Measurements from ENCODE around the gene BTBD9. TPM values are rescaled to one million over a fixed set of nuclear protein-coding genes. Genes with fewer than 3 reads are reported as not detected.
A peak's percentile ranks its signal among the peaks of the same experiment; 100 is the strongest.

BTBD9 gene
- total RNA-seq, 2 donors from 2014 or later: 14.2 to 18.2 TPM

DNA sequence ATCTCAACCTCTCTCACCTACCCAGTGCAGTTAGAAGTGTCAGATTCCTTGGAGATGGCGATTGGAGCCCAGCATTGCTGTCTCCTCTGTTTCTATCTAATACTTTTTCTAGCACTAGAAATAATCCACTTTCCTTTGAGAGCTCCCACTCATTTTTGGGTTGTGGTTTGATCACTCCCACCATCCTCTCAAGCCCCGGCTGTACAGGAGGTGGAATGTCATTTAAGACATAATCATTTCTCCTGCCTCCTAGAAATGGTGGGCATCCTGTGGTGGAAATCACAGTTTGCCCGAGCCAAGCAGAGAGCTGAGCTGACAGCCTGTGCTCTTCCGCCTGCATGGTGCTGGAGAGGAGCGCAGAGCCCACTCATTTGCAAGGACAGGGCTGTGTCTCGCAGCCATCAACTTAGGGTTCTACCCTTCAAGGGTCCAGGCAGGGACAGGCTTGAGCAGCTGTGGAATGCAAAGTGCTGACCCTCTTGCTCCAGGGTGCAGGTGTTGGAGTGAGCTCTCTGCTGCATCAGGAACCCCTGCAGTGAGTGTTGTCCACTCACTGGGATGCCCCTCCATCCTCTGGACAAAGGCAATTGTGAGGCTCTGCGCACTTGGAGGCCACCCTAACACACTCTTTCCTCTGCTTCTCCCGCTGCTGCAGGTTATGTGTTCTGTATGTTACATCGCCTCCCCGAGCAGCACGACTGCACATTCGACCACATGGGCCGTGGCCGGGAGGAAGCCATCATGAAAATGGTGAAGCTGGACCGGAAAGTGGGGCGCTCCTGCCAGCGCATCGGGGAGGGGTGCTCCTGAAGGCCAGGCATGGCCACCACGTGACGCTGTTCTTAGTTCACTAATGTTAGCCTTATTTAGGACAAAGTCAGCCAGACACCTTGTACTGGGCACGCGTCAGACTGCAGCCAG, 487.9 kb downstream of the BTBD9 start:
- Histone ChIP-seq H3K36me3 (peaks cover 6% of the 10 kb centered on the region), H3K4me1 (peaks cover 0 to 22% of the 10 kb centered on the region in 2 donors), H3K27me3 (no peaks in the 10 kb centered on the region), H3K4me3 (no peak overlapping the region), H3K27ac (no peak overlapping the region), H3K9me3 (no peaks in the 10 kb centered on the region)
- TF ChIP-seq, protein P1, sequence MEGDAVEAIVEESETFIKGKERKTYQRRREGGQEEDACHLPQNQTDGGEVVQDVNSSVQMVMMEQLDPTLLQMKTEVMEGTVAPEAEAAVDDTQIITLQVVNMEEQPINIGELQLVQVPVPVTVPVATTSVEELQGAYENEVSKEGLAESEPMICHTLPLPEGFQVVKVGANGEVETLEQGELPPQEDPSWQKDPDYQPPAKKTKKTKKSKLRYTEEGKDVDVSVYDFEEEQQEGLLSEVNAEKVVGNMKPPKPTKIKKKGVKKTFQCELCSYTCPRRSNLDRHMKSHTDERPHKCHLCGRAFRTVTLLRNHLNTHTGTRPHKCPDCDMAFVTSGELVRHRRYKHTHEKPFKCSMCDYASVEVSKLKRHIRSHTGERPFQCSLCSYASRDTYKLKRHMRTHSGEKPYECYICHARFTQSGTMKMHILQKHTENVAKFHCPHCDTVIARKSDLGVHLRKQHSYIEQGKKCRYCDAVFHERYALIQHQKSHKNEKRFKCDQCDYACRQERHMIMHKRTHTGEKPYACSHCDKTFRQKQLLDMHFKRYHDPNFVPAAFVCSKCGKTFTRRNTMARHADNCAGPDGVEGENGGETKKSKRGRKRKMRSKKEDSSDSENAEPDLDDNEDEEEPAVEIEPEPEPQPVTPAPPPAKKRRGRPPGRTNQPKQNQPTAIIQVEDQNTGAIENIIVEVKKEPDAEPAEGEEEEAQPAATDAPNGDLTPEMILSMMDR (IDR thresholded peaks at IDR 0.05): no peak
- DNase-seq (ENCODE audit: low spot score): no peak

DNA sequence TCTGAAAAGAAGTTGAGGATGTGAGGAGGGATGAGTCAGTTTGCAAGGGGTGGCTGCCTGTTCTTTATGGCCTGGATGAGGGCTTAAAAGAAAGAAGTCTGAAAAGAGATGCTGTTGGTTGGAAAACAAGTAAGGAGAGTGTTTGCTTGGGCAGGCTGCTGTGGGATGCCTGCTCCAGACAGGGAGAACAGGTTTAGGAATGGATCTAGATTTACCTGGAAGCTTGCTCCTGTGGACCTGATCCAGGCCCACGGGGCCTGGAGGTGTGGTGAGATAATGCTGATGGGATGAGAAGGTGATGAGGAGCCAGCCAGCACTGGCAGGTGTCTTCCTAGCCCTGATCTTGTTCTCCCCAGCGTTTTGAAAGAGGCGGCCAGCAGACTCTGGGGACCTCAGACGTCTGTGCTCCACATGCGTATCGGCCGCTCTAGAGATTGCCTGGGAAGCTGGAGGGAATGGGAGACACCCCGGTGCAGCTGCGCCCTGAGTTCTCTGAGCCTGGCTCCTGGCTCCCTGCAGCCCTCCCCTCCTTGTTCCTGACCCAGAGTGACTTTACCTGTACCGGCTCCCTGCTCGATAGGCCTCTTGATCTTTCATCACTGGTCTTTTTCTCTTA, 488.9 kb downstream of the BTBD9 start:
- peak; percentile 16 for DNase-seq (ENCODE audit: low spot score)
- no peaks in the 10 kb centered on the region for H3K27me3 ChIP-seq
- no peaks in the 10 kb centered on the region for H3K9me3 ChIP-seq
- no peak overlapping the region for H3K4me3 ChIP-seq
- peaks cover 0 to 25% of the 10 kb centered on the region in 2 donors for H3K4me1 ChIP-seq
- no peak overlapping the region for H3K27ac ChIP-seq
- peaks cover 6% of the 10 kb centered on the region for H3K36me3 ChIP-seq
- TF ChIP-seq, protein P1 (IDR thresholded peaks at IDR 0.05): no peak

DNA sequence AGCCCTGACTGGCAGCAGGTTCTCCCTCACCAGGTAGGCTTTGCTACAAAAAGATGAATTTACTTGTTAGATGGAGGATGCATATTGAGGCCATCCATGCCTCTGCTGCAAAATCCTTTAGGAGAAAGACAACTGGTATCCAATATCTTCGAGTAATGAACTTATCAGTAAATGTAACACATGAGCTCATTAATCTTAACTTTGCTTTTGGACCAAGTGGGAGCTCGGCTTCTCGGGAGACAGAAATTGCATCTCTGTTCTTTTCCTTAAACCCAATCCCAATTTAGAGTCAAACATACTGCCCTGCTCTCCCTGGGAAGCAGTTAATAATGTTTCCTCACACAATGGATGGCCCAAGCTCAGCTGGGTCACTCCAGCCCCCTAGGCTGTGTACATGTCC, 489.7 kb downstream of the BTBD9 start:
- no peak overlapping the region for H3K27ac ChIP-seq
- no peaks in the 10 kb centered on the region for H3K27me3 ChIP-seq
- peaks cover 6% of the 10 kb centered on the region for H3K36me3 ChIP-seq
- no peaks in the 10 kb centered on the region for H3K9me3 ChIP-seq
- no peak for DNase-seq (ENCODE audit: low spot score)
- H3K4me3 ChIP-seq: no peak overlapping the region
- peaks cover 0 to 21% of the 10 kb centered on the region in 2 donors for H3K4me1 ChIP-seq
- TF ChIP-seq, protein P1 (IDR thresholded peaks at IDR 0.05): no peak

- peaks cover 6% of the 10 kb centered on the region for H3K36me3 ChIP-seq
Observed at GRCh38 chr6:38149531-38149930, 490.2 kb downstream of the BTBD9 start.

GRCh38 chr6:38148606-38149005, 491.1 kb downstream of the BTBD9 start:
- H3K36me3 ChIP-seq: peaks cover 6% of the 10 kb centered on the region
- peaks cover 0 to 16% of the 10 kb centered on the region in 2 donors for H3K4me1 ChIP-seq
- TF ChIP-seq, protein P1 (IDR thresholded peaks at IDR 0.05): no peak
- H3K27me3 ChIP-seq: no peaks in the 10 kb centered on the region
- DNase-seq (ENCODE audit: low spot score): no peak
- H3K4me3 ChIP-seq: no peak overlapping the region
- no peak overlapping the region for H3K27ac ChIP-seq
- H3K9me3 ChIP-seq: no peaks in the 10 kb centered on the region

More at GRCh38 chr6:38149531-38149930, 490.2 kb downstream of the BTBD9 start:
- H3K4me1 ChIP-seq: peaks cover 0 to 16% of the 10 kb centered on the region in 2 donors
- no peak overlapping the region for H3K4me3 ChIP-seq
- no peak overlapping the region for H3K27ac ChIP-seq
- no peak for DNase-seq (ENCODE audit: low spot score)
- no peaks in the 10 kb centered on the region for H3K27me3 ChIP-seq
- H3K9me3 ChIP-seq: no peaks in the 10 kb centered on the region
- TF ChIP-seq, protein P1 (IDR thresholded peaks at IDR 0.05): no peak

Measured in right atrium auricular region (tissue), 2 donors.